MM.1S (cell line): Measurements from ENCODE around the gene SAAL1.

Experiments used
- CTCF ChIP-seq: fragments of 300-600 bp; sonication (generic); IDR thresholded peaks from 2 replicates; pipeline ENCODE4 v1.5.1; 2016; ENCODE audit warnings: antibody characterized with exemption, low read length, mixed read lengths
- EZH2phosphoT487 ChIP-seq: fragments of 300-600 bp; sonication (generic); IDR thresholded peaks from 2 replicates; pipeline ENCODE4 v1.6.1; 2018; ENCODE audit warnings: antibody characterized with exemption, low read length

GRCh38 chr11:18093959-18094358 is 11.9 kb downstream of the SAAL1 start:
- no peak for TF ChIP-seq CTCF
- no peak for TF ChIP-seq EZH2phosphoT487
